Right lobe of liver (tissue), 4 donors: Measurements from ENCODE around the gene CCDC88C.

Experiments used
- CTCF ChIP-seq, 4 donors: fragments of 200-600 bp in 3 of 4; fragments of 450-650 bp in 1 of 4; IDR thresholded peaks; one replicate each; pipeline versions ENCODE4 v1.5.1 to v1.8.0; 2016 to 2022; ENCODE audit warnings: antibody characterized with exemption in 4 of 4, mild to moderate bottlenecking in 2 of 4
- POLR2A ChIP-seq: fragments of 450-650 bp; IDR thresholded peaks from one replicate; pipeline ENCODE4 v1.6.1; 2017; ENCODE audit warnings: antibody characterized with exemption, mild to moderate bottlenecking
- donor health status: DM: no; HTN: no; CAD: no.
- donor health status: DM: no; HTN: no; CAD: no.
- donor health status: DM: no; HTN: yes; CAD: no.

GRCh38 chr14:91342206-91342760 lies 75.3 kb downstream of the CCDC88C start:
- TF ChIP-seq CTCF (IDR thresholded peaks at IDR 0.05) (no peak), POLR2A (no peak)
